PC-3 (cell line): ENCODE results near the gene RAB11FIP4. TPM values are rescaled to one million over a fixed set of nuclear protein-coding genes. Genes with fewer than 3 reads are reported as not detected.

ENCODE experiments used
- ATAC-seq: fragments of 200-7000 bp; cut with Tn5 transposase; 2 replicates; pipeline ENCODE4 v1.9.1; 2020; ENCODE audit warnings: mild to moderate bottlenecking, moderate library complexity
- BruUV-seq: library from RNA; stranded (reverse); fragments of 400-500 nt; replicated peaks from 2 replicates; lab custom pipeline; 2021; lab: Mats Ljungman, UMichigan
- CTCF ChIA-PET: fragments of 300-600 bp; sonication (Branson Sonifier 250); formaldehyde crosslinking; loops from one replicate; lab custom pipeline; 2022; ENCODE audit warnings: antibody characterized with exemption; lab: Charles Lee
- POLR2A ChIA-PET: fragments of 300-600 bp; sonication (Branson Sonifier 250); formaldehyde crosslinking; loops from one replicate; lab custom pipeline; 2022; ENCODE audit warnings: antibody characterized with exemption; ENCODE audit not compliant: unreplicated experiment; lab: Charles Lee
- DNase-seq: peaks from one replicate; pipeline ENCODE4 v3.0.0-alpha.2; 2015
- H2AFZ ChIP-seq: fragments of 300-600 bp; sonication (generic); 2 replicates; pipeline ENCODE4 v1.6.0; 2016; ENCODE audit warnings: antibody characterized with exemption, low read length
- H3F3A ChIP-seq: fragments of 300-600 bp; sonication (generic); one replicate; pipeline ENCODE4 v1.6.0; 2017; ENCODE audit warnings: antibody characterized with exemption, low read length, control low read depth, mild to moderate bottlenecking; ENCODE audit not compliant: unreplicated experiment
- H3K27ac ChIP-seq: fragments of 300-600 bp; sonication (generic); 2 replicates; pipeline ENCODE4 v1.5.1; 2016; ENCODE audit warnings: mild to moderate bottlenecking, low read length
- H3K27me3 ChIP-seq: fragments of 300-600 bp; sonication (generic); 2 replicates; pipeline ENCODE4 v1.6.1; 2016; ENCODE audit warnings: low read length, mixed read lengths
- H3K36me3 ChIP-seq: fragments of 300-600 bp; sonication (generic); 2 replicates; pipeline ENCODE4 v1.6.1; 2016; ENCODE audit warnings: low read depth, mixed run types, low read length, mixed read lengths
- H3K4me1 ChIP-seq: fragments of 300-600 bp; sonication (generic); 2 replicates; pipeline ENCODE4 v1.5.1; 2016; ENCODE audit warnings: low read length; ENCODE audit not compliant: insufficient read depth
- H3K4me2 ChIP-seq: fragments of 300-600 bp; sonication (generic); 2 replicates; pipeline ENCODE4 v1.6.0; 2016; ENCODE audit warnings: low read length
- H3K4me3 ChIP-seq: fragments of 300-600 bp; sonication (generic); 2 replicates; pipeline ENCODE4 v1.5.1; 2016; ENCODE audit warnings: mild to moderate bottlenecking, low read length, mixed read lengths
- H3K79me2 ChIP-seq: fragments of 300-600 bp; sonication (generic); 2 replicates; pipeline ENCODE4 v1.6.1; 2017; ENCODE audit warnings: low read length, mixed read lengths
- H3K9ac ChIP-seq: fragments of 300-600 bp; sonication (generic); 2 replicates; pipeline ENCODE4 v1.6.0; 2016; ENCODE audit warnings: mild to moderate bottlenecking, low read length
- H3K9me2 ChIP-seq: fragments of 300-600 bp; sonication (generic); replicated peaks from 2 replicates; pipeline ENCODE4 v1.6.1; 2016; ENCODE audit warnings: mixed run types, low read length, mixed read lengths
- H3K9me3 ChIP-seq: fragments of 300-600 bp; sonication (generic); 2 replicates; pipeline ENCODE4 v1.6.1; 2016; ENCODE audit warnings: low read length, mixed read lengths
- H4K20me1 ChIP-seq: fragments of 300-600 bp; sonication (generic); 2 replicates; pipeline ENCODE4 v1.6.1; 2016; ENCODE audit warnings: low read length, mixed read lengths
- EZH2 ChIP-seq: fragments of 300-600 bp; sonication (generic); IDR thresholded peaks from one replicate; pipeline ENCODE4 v1.6.1; 2017; ENCODE audit warnings: antibody characterized with exemption, mild to moderate bottlenecking, low read length; ENCODE audit not compliant: unreplicated experiment
- EZH2phosphoT487 ChIP-seq: fragments of 300-600 bp; sonication (generic); IDR thresholded peaks from 2 replicates; pipeline ENCODE4 v1.6.1; 2018; ENCODE audit warnings: mild to moderate bottlenecking, antibody characterized with exemption, low read length, borderline replicate concordance
- intact Hi-C: fragments of 100-400 bp; cut with micrococcal nuclease; formaldehyde crosslinking; loops from 2 replicates; pipeline ENCODE4 v1.9.0; 2023
- total RNA-seq: library from RNA; depleted of rRNA; stranded (reverse); fragments of >200 nt; gene quantifications from 2 replicates; pipeline ENCODE4 v1.2.3, GENCODE V29; 2014
- TF ChIP-seq, protein P1 (sequence below): fragments of 300-600 bp; sonication (generic); conservative IDR thresholded peaks from 2 replicates; pipeline ENCODE4 v1.5.1; 2017; ENCODE audit warnings: antibody characterized with exemption, low read depth, mild to moderate bottlenecking, low read length

Gene RAB11FIP4
- total RNA-seq, 1 experiment from 2014 or later = 4.2 TPM

DNA sequence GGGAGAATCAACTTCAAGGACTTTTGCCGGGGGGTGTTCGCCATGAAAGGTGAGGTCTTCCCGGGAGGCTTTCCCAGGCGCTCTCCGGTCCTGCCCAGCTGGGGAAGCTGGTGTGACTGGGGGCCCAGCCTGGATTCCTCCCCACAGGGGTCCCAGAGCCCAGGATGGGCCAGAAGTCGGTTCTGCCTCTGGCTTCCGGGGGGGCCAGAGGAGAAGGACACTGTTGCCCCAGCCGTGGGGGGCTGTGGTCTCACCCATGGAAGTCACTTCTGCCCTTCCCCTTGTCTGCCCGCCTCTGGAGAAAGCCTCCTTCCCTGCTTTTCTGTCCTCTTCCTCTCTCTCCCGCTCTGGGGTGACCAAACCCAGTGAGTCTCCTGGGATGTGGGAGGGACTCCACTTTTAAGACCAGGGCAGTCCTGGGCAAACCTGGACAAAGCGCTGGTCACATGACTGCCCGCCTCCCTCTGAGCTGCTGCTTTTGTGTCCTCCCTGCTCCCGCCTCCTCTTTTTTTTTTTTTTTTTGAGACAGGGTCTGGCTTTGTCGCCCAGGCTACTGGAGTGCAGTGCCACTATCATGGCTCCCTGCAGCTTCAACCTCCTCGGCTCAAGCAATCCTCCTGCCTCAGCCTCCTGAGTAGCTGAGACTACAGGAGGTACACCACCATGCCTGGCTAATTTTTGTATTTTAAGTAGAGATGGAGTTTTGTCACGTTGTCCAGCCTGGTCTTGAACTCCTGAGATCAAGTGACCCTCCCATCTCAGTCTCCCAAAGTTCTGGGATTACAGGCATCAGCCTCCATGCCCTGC, 40.6 kb downstream of the RAB11FIP4 start:
- no peaks in the 10 kb centered on the region for H3K4me1 ChIP-seq
- H3K79me2 ChIP-seq = no peaks in the 10 kb centered on the region
- no TSS peak for BruUV-seq
- ATAC-seq (no peak), DNase-seq (no peak)
- ChIA-PET CTCF (no interaction called here), POLR2A (no interaction called here)
- no peak overlapping the region for H3K9ac ChIP-seq
- intact Hi-C loops = no loop called here
- H3K27me3 ChIP-seq = no peaks in the 10 kb centered on the region
- H2AFZ ChIP-seq = no peak overlapping the region
- H3K9me3 ChIP-seq = no peaks in the 10 kb centered on the region
- H3K36me3 ChIP-seq = no peaks in the 10 kb centered on the region
- no peaks in the 10 kb centered on the region for H3K9me2 ChIP-seq
- no peaks in the 10 kb centered on the region for H3F3A ChIP-seq
- TF ChIP-seq, protein P1, sequence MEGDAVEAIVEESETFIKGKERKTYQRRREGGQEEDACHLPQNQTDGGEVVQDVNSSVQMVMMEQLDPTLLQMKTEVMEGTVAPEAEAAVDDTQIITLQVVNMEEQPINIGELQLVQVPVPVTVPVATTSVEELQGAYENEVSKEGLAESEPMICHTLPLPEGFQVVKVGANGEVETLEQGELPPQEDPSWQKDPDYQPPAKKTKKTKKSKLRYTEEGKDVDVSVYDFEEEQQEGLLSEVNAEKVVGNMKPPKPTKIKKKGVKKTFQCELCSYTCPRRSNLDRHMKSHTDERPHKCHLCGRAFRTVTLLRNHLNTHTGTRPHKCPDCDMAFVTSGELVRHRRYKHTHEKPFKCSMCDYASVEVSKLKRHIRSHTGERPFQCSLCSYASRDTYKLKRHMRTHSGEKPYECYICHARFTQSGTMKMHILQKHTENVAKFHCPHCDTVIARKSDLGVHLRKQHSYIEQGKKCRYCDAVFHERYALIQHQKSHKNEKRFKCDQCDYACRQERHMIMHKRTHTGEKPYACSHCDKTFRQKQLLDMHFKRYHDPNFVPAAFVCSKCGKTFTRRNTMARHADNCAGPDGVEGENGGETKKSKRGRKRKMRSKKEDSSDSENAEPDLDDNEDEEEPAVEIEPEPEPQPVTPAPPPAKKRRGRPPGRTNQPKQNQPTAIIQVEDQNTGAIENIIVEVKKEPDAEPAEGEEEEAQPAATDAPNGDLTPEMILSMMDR = no peak
- TF ChIP-seq EZH2phosphoT487 (no peak), EZH2 (no peak)
- H3K4me3 ChIP-seq = no peak overlapping the region
- no peaks in the 10 kb centered on the region for H4K20me1 ChIP-seq
- H3K4me2 ChIP-seq = no peak overlapping the region
- no peak overlapping the region for H3K27ac ChIP-seq

DNA sequence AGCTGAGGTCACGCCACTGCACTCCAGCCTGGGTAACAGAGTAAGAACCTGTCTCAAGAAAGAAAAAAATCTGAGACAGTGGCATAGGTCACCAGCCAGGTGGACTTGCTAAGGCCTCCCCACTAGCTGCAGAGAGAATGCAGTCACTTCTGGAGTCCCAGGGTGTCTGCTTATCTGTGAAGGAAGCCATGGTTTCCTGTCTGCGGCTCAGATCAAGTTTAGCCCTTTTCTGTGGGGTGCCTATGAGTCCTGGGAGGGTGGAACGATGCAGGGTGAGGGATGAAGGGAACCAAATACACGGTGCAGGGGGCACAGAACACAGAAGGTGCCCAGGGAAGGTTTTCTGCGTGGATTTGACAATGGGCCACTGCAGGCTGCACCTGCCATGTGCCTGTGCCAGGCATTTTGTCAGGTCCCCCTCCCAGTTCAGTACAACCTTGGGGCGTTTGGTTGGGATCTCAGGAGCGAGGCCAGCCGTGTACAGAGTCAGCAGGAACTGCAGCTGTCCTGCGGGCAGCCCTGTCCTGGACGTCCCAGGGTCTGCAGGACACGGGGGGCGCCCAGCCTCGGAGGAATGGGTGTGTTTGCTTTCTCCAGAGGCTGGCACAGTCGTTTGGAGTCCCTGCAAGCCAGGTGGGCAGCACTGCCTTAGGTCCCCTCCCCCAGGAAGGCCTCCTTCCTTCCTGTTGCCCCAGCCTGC, 41.8 kb downstream of the RAB11FIP4 start:
- H3K4me2 ChIP-seq = no peak overlapping the region
- H3K9me2 ChIP-seq = no peaks in the 10 kb centered on the region
- H3K4me1 ChIP-seq = no peaks in the 10 kb centered on the region
- ATAC-seq (no peak), DNase-seq (no peak)
- no peak overlapping the region for H2AFZ ChIP-seq
- H3K36me3 ChIP-seq = no peaks in the 10 kb centered on the region
- H4K20me1 ChIP-seq = no peaks in the 10 kb centered on the region
- no TSS peak for BruUV-seq
- no peak overlapping the region for H3K9ac ChIP-seq
- no peaks in the 10 kb centered on the region for H3K79me2 ChIP-seq
- H3K4me3 ChIP-seq = no peak overlapping the region
- H3K9me3 ChIP-seq = no peaks in the 10 kb centered on the region
- intact Hi-C loops = no loop called here
- H3F3A ChIP-seq = no peaks in the 10 kb centered on the region
- no peaks in the 10 kb centered on the region for H3K27me3 ChIP-seq
- POLR2A ChIA-PET = no interaction called here
- CTCF ChIA-PET = no interaction called here
- TF ChIP-seq EZH2phosphoT487 (no peak), EZH2 (no peak)
- TF ChIP-seq, protein P1 = no peak
- no peak overlapping the region for H3K27ac ChIP-seq
